TTC549 (cell line): Measurements from ENCODE around the gene ZNF608.

Source experiments
- FAIRE-seq: peaks from 2 replicates; lab custom pipeline; 2012; peaks lifted over from hg19 to GRCh38; lab: Jason Lieb, UNC

ZNF608 gene

GRCh38 chr5:124755041-124755440 is 8.6 kb upstream of the ZNF608 start:
- FAIRE-seq, result no peak

GRCh38 chr5:124754206-124754927 is 7.9 kb upstream of the ZNF608 start:
- no peak for FAIRE-seq

DNA sequence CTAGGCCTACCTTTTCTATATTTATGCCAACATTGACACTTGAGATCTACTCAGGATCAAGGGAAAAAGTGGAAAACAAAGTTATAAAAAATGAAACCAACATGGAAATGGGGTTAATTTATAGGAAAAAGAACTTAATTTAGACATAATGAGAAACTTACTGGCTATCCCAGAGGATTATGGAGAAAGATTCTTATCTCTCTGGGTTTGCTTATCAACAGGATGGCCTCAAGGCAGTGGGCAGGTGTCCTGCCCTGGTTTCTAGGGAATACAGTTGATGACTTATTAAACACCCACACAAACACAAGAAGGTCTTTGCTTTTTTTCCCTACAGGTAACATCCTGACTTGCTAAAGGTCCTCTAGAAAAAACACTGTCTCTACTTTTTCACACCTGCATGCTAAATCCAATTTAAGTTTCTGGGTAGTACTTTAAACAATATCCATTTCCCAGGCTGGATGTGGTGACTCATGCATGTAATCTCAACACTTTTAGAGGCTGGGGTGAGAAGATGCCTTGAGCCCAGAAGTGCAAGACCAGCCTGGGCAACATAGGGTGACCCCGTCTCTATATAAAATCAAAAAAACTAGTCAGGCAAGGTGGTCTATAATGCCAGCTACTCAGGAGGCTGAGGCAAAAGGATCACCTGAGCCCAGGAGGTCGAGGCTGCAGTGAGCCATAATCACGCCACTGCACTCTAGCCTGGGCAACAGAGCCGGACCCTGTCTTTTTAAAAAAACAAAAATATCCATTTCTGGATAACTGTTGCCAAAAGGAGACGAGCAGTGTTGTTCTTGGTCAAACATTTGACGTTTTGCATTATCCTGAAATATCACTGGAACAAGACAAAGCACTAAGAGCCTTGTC is 6.6 kb upstream of the ZNF608 start:
- FAIRE-seq, result no peak

DNA sequence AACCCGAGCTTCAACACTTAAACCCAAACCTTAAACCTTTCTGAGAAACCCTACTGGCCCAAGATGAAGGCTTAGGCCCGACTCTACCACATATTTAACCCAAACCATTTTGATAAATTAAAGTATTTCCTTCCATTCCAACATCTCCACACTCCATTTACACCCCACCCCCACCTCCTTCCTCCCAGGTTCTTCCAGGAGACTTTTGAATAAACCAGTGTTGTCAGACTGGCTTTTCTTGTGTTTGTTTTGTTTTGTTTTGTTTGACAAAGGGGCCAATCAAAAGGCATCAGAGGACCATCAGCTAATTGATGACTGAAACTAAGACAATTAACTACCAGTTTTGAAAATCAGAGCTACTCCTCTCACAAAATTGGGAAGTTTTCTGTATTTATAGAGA is 4.6 kb upstream of the ZNF608 start:
- FAIRE-seq, result no peak

- FAIRE-seq, result peak; percentile 87
Observed at GRCh38 chr5:124748687-124749594, 2.5 kb upstream of the ZNF608 start.

DNA sequence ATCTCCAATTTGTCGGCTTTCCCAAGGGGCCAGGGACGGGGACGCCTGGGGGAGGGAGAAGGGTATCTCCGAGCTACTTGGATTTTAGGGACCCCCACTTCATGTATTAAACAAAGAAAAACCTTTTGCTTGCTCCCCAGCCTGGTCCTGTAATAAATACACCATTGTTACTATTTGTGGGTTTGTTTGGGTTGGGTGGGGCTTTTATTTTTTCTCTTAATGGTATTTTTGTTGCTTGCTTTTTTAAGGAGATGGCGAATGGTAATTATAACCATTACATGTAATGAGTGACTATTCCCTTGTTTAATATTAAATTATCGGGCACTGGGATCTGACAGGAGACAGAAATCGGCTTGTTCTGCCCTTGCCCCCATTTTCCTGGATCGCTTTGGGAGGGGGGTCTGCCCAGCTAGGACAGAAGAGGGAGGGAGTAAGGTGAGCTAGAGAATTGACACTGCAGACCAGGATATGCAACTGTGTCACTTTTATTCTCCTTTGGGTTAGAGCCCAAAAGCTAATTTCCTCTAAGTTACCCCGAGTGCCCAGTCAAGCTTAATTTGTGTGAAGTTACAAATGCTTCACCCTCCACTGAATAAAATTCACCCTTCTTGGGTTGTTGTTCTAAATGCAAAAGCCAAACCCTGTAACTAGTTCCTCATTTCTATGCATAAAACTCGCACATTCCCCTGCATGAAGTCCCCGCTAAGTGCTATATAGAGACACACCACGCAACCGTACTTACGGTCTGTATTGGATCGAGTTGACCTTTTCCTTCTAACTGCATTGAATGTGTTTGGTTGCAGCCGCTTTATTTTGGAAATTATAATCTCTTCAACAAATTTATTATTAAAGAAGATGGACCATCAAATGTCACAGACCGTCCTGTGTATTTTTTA is 1.6 kb upstream of the ZNF608 start:
- no peak for FAIRE-seq

DNA sequence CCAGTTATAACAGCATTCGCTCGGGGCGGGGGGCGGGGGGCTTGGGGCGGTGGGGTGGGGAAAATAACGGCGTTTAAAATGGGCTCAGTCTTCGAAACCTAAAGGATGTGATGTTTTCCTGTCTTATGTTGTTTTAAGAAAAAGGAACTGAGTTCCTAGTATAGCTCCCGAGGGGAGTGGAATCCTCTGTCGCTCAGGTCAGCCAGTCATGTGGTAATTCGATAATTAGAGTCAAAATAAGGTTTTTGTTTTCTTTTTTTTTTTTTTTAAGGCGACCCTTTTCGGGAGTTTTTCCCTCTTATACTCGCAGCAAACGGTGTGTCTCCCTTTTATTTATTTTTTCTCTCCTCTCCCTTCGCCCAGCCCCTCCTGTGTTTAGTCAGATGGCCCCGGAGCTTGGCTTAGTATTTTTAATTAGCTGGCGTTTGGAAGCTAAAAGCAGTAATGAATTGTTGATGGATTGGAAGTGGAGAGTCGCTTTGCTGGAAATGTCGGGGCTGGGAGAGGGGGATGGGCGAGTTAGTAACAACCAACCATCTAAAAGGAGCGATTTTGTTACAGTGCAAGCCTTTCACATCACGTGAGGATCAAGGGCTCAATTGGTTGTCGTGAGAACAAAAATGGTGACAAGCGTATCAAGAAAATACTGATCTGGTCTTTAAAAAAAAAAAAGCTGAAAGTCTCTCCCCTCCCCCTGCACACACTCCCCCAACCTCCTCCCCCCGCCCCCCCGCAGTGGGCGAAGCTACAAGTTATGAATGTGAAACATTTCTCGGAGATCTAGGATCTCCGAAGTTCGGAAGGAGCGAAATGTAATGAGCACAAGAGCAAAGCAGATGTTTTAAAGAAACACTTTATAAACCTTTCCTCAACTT is 714 bp upstream of the ZNF608 start:
- FAIRE-seq, result peak; percentile 78

- FAIRE-seq, result peak; percentile 13
Observed at GRCh38 chr5:124745007-124745927, 1.2 kb downstream of the ZNF608 start.

- FAIRE-seq, result no peak
Observed at GRCh38 chr5:124744170-124744971, 2.1 kb downstream of the ZNF608 start.

DNA sequence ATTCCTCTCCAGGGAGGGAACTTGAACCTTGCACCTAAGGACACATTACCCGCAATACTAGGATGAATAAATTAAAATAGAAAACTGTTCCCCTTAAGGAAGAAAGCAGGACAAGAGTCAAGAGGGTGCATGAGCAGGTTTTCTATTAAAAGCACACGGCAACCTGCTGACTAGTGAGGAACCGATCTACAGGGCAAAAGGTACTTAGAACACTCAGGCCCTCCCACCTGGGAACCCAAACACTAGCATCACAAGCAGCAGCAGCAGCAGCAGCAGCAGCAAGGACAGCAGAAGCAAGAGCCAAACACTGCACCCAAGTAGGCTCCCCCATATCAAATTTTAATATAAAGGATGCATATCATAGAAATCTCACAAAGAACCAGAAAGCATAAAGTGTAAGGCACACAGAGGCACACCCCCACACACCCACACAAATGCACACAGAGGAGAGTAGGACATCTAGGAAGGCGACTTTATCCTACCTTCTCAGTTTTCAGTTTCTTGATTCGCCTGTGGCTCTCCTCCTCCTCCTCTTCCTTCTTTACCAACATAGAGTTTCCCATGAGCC is 2.8 kb downstream of the ZNF608 start:
- no peak for FAIRE-seq

DNA sequence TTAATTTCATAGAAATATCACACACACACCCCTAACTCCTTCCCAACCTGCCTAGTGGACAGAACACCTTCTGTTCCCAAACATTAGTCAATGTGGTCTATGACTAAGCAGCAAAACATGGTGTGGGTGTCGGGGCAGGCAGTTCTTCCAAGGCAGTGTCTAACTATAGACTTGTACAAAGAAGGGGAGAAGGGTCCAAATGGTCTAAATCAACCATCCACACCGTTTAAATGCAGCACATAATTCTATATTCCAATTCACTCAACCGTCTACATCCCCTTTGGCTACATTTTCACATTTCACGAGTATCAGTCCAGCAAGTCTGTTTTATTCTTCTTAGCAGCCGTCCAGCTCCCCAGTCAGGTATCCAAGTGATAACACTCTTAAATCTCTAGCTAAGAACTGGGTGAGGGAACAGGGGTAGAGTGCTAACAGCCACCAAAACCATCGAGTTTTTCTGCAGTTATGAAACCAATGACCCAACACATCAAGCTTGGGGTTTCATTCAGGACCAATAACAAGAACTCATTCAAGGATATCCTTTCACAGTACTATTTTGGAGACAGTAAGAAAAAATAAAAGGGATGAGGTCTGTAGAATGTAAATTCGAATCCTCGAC is 3.3 kb downstream of the ZNF608 start:
- FAIRE-seq, result no peak

- no peak for FAIRE-seq
Observed at GRCh38 chr5:124742521-124742920, 3.9 kb downstream of the ZNF608 start.

DNA sequence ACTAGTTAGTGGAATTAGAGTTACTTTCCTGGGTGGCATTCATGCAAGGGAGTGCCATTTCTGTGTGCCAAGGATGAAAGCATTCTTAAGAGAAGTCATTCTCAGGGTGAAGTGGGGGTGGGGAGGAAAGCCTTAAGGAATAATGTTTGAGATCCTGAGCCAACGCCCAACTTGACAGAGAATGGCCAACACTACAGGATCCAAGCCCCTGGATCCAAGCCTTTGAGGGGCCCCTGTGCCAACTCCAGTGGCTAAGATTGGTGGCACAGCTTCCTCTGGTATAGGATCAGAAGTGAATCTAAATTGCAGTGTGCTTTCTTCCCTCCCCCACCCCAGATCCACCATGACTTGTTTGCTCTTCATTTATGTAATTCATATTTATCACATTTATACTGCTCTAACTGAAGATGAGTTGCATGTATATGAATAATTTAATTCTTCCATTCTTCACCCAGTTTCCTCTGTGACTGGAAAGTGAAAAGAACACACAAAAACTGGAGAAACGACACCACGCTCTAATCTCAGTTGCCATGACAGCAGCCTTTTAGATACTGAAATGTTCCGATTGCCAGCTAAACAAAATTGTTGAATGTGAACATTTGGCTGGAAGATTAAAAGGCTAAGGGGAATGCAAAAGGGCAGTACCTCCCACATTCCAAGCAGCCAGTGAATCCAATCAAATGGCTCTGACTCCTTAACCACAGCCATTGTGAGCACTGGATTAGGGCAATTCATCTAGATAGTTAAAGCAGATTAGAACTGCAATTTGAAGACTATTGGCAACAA is 4.5 kb downstream of the ZNF608 start:
- peak; percentile 97 for FAIRE-seq

GRCh38 chr5:124740991-124741583 is 5.4 kb downstream of the ZNF608 start:
- peak; percentile 53 for FAIRE-seq

- FAIRE-seq, result no peak
Observed at GRCh38 chr5:124740071-124740470, 6.4 kb downstream of the ZNF608 start.

GRCh38 chr5:124739634-124740025 is 6.8 kb downstream of the ZNF608 start:
- no peak for FAIRE-seq
